Activated naive CD4-positive, alpha-beta T cell treated with Interleukin-2 at 50 U/mL for 16 hours (primary cell): ENCODE measurements around the gene FAM168A.

Experiments
- DNase-seq: peaks from one replicate; pipeline ENCODE4 v3.0.0-alpha.2; 2020

Gene FAM168A

GRCh38 chr11:73384531-73384871 lies 213.4 kb downstream of the FAM168A start:
- DNase-seq = no peak

GRCh38 chr11:73384125-73384441 lies 213.8 kb downstream of the FAM168A start:
- DNase-seq = no peak

- no peak for DNase-seq
Observed at GRCh38 chr11:73383249-73384124, 214.4 kb downstream of the FAM168A start.

GRCh38 chr11:73382747-73383146 lies 215.2 kb downstream of the FAM168A start:
- no peak for DNase-seq

- no peak for DNase-seq
Observed at GRCh38 chr11:73382183-73382582, 215.7 kb downstream of the FAM168A start.

GRCh38 chr11:73381589-73381988 lies 216.3 kb downstream of the FAM168A start:
- DNase-seq = no peak

GRCh38 chr11:73380897-73381410 lies 217.0 kb downstream of the FAM168A start:
- no peak for DNase-seq

- no peak for DNase-seq
Observed at GRCh38 chr11:73380331-73380730, 217.6 kb downstream of the FAM168A start.

GRCh38 chr11:73379189-73379880 lies 218.6 kb downstream of the FAM168A start:
- DNase-seq = no peak

GRCh38 chr11:73376803-73377629 lies 220.9 kb downstream of the FAM168A start:
- peak; percentile 64 for DNase-seq

GRCh38 chr11:73376160-73376802 lies 221.6 kb downstream of the FAM168A start, which contains the start of gene RELT:
TSS of gene RELT (plus strand) at chr11:73376399. CDS start at chr11:73389137, 12,738 bp downstream.
- peak; percentile 95 for DNase-seq

GRCh38 chr11:73375830-73376159 lies 222.1 kb downstream of the FAM168A start:
- no peak for DNase-seq

- no peak for DNase-seq
Observed at GRCh38 chr11:73374151-73374550, 223.8 kb downstream of the FAM168A start.

GRCh38 chr11:73372375-73372993 lies 225.4 kb downstream of the FAM168A start:
- DNase-seq = no peak

GRCh38 chr11:73367482-73368024 lies 230.4 kb downstream of the FAM168A start:
- peak; percentile 24 for DNase-seq

GRCh38 chr11:73366953-73367352 lies 231.0 kb downstream of the FAM168A start:
- no peak for DNase-seq

- no peak for DNase-seq
Observed at GRCh38 chr11:73366265-73366610, 231.7 kb downstream of the FAM168A start.

GRCh38 chr11:73365352-73366264 lies 232.3 kb downstream of the FAM168A start:
- no peak for DNase-seq

- no peak for DNase-seq
Observed at GRCh38 chr11:73363147-73363546, 234.8 kb downstream of the FAM168A start.

GRCh38 chr11:73361953-73362776 lies 235.7 kb downstream of the FAM168A start:
- DNase-seq = no peak
